Measurements from ENCODE around the gene CHMP2B. TPM values are rescaled to one million over a fixed set of nuclear protein-coding genes. Genes with fewer than 3 reads are reported as not detected.

Gene CHMP2B
- total RNA-seq, 6 experiments from 2014 or later = 34.9 to 46.4 (median 38.4) TPM

DNA sequence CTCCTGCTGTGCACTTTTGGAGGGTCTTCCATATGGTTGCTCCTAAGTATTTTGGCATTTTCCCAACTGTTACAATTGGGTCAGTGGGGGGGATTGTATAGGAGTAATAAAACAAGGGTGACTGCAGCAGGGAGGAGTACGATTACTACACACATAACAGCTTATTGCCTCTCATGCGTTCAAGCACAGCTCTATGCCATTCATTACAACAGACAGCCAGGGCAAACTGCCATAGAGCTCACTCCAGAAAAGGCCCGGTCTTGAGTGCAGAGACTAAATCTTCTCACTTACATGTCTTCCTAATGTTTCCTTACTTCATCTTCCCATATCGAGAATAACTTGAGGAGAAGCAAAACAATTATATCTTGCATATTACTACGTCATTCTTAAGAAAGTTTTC, 1.4 kb upstream of the CHMP2B start:
- no peaks in the 10 kb centered on the region; the same call in 1 of the 2 replicates for H3K9me3 Mint-ChIP-seq
- no peak overlapping the region; the same call in 1 of the 2 replicates for H3K27ac Mint-ChIP-seq
- DNase-seq = no peak
- peaks cover 23% of the 10 kb centered on the region for H3K4me1 Mint-ChIP-seq (ENCODE audit: low read depth)
- H3K4me3 Mint-ChIP-seq = peak overlapping the region; percentile 38; the same call in 1 of the 2 replicates
- TF ChIP-seq CTCF (IDR thresholded peaks at IDR 0.05) = no peak
- peaks cover 4% of the 10 kb centered on the region; the same call in 1 of the 2 replicates for H3K27me3 Mint-ChIP-seq (ENCODE audit: insufficient read depth)
- peaks cover 7% of the 10 kb centered on the region for H3K36me3 Mint-ChIP-seq (ENCODE audit: low read depth)

- H3K4me1 Mint-ChIP-seq (ENCODE audit: low read depth) = peaks cover 45% of the 10 kb centered on the region
- peak overlapping the region; percentile 92 for H3K4me3 Mint-ChIP-seq
- H3K27ac Mint-ChIP-seq = peak overlapping the region; percentile 98
- peaks cover 16% of the 10 kb centered on the region for H3K36me3 Mint-ChIP-seq (ENCODE audit: low read depth)
- peaks cover 4% of the 10 kb centered on the region; the same call in 1 of the 2 replicates for H3K27me3 Mint-ChIP-seq (ENCODE audit: insufficient read depth)
- TF ChIP-seq CTCF (IDR thresholded peaks at IDR 0.05) = no peak
- H3K9me3 Mint-ChIP-seq = no peaks in the 10 kb centered on the region; the same call in 1 of the 2 replicates
- DNase-seq = no peak
These were observed 681 bp downstream of the CHMP2B start for GRCh38 chr3:87227835-87228144.

- Mint-ChIP-seq H3K36me3 (ENCODE audit: low read depth) (peaks cover 13% of the 10 kb centered on the region), H3K4me3 (peak overlapping the region; percentile 92), H3K27ac (peak overlapping the region; percentile 98; the same call in 1 of the 2 replicates), H3K27me3 (ENCODE audit: insufficient read depth) (peaks cover 4% of the 10 kb centered on the region; the same call in 1 of the 2 replicates), H3K4me1 (ENCODE audit: low read depth) (peaks cover 50% of the 10 kb centered on the region), H3K9me3 (no peaks in the 10 kb centered on the region)
- no peak for TF ChIP-seq CTCF (IDR thresholded peaks at IDR 0.05)
- DNase-seq = peak; percentile 38
These were observed 1.2 kb downstream of the CHMP2B start for GRCh38 chr3:87228316-87228715.

GRCh38 chr3:87229113-87229512, 2.0 kb downstream of the CHMP2B start:
- peaks cover 13% of the 10 kb centered on the region for H3K36me3 Mint-ChIP-seq (ENCODE audit: low read depth)
- TF ChIP-seq CTCF (IDR thresholded peaks at IDR 0.05) = no peak

GRCh38 chr3:87233805-87234204, 6.7 kb downstream of the CHMP2B start:
- H3K27me3 Mint-ChIP-seq (ENCODE audit: insufficient read depth) = no peaks in the 10 kb centered on the region
- no peak for TF ChIP-seq CTCF (IDR thresholded peaks at IDR 0.05)
- H3K4me1 Mint-ChIP-seq (ENCODE audit: low read depth) = peaks cover 45% of the 10 kb centered on the region
- no peaks in the 10 kb centered on the region for H3K9me3 Mint-ChIP-seq
- DNase-seq = no peak
- H3K27ac Mint-ChIP-seq = no peak overlapping the region
- peaks cover 18% of the 10 kb centered on the region for H3K36me3 Mint-ChIP-seq (ENCODE audit: low read depth)
- no peak overlapping the region for H3K4me3 Mint-ChIP-seq

More at GRCh38 chr3:87229113-87229512, 2.0 kb downstream of the CHMP2B start:
- no peak for DNase-seq
- Mint-ChIP-seq H3K27ac (no peak overlapping the region), H3K9me3 (no peaks in the 10 kb centered on the region), H3K4me1 (ENCODE audit: low read depth) (peaks cover 53% of the 10 kb centered on the region), H3K27me3 (ENCODE audit: insufficient read depth) (peaks cover 4% of the 10 kb centered on the region; the same call in 1 of the 2 replicates), H3K4me3 (peak overlapping the region; percentile 92)

DNA sequence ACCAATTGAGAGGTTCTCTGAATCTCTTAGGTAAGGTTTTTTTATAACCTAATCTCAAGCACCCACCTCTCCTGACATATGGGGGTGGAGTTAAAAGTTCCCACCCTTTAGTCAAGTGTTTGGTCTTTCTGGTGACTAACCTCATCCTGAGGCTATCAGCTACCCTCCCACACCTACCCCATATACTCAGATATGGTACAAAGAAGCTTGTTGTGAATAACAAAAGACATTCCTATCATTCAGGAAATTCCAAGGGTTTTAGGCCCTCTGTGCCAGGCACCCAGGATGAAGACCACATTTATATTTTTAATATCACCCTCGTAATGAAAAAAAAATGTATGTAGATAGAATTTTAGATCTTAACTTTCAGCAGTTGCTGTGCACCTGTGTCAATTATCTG, 9.0 kb downstream of the CHMP2B start:
- no peak overlapping the region for H3K27ac Mint-ChIP-seq
- no peaks in the 10 kb centered on the region for H3K27me3 Mint-ChIP-seq (ENCODE audit: insufficient read depth)
- no peak for DNase-seq
- H3K4me1 Mint-ChIP-seq (ENCODE audit: low read depth) = peaks cover 25% of the 10 kb centered on the region
- no peak for TF ChIP-seq CTCF (IDR thresholded peaks at IDR 0.05)
- H3K36me3 Mint-ChIP-seq (ENCODE audit: low read depth) = peaks cover 16% of the 10 kb centered on the region
- H3K4me3 Mint-ChIP-seq = no peak overlapping the region
- no peaks in the 10 kb centered on the region for H3K9me3 Mint-ChIP-seq
